Raji (cell line): ENCODE data around the gene ST7.

Source experiments
- POLR2A ChIP-seq: IDR thresholded peaks from 2 replicates; pipeline ENCODE4 v1.6.1; 2011; ENCODE audit warnings: low read depth, low read length, control low read depth; ENCODE audit not compliant: insufficient read depth

ST7 gene

GRCh38 chr7:116948934-116949333 lies 4.4 kb upstream of the ST7 start:
- no peak for TF ChIP-seq POLR2A

DNA sequence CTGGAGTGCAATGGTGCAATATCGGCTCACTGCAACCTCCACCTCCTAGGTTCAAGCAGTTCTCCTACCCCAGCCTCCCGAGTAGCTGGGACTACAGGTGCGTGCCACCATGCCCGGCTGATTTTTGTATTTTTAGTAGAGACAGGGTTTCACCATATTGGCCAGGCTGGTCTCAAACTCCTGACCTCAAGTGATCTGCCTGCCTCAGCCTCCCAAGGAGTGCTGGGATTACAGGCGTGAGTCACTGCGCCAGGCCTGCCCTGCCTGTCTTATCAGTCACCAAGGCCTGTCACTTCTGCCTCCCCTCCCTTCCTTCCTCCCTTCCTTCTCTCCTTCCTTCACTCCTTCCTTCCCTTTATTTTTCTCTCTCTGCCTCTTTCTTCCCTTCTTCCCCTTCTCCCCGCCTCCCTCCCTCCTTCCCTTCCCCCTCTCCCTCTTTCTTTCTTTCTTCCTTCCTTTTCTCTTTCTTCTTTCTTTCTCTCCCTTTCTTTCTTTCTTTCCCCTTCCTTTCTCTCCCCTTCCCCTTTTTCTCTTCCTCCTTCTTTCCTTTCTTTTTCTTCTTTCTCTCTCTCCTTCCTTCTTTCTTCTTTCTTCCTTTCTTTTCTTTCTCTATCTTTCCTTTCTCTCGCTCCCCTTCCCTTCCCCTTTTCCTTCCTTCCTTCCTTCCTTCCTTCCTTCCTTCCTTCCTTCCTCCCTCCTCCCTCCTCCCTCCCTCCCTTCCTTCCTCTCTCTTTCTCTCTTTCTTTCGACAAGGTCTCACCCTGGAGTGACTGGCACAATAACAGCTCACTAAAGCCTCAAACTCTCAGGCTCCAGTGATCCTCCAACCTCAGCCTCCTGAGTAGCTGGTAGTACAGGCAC lies 3.1 kb upstream of the ST7 start:
- TF ChIP-seq POLR2A, result no peak

DNA sequence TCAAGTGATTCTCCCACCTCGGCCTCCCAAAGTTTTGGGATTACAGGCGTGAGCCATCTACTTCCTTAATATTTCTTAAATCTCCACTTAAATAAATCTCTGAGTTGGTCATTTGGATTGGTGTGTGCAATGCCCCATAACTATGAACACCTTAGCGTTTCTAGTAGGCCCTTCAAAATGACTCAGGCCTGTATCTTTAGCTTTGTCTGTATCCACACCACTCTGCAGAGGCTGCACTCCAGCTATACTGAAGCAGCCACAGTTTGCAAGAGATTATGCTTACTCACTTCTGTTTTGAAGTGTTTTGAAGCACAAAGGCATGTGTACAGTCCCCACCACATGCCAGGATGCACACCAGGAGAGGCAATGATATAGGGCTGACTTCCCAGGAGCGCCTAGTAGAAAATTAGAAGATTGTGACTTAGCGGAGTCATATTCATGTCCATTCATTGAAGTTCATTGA lies 2.4 kb upstream of the ST7 start:
- TF ChIP-seq POLR2A, result no peak

DNA sequence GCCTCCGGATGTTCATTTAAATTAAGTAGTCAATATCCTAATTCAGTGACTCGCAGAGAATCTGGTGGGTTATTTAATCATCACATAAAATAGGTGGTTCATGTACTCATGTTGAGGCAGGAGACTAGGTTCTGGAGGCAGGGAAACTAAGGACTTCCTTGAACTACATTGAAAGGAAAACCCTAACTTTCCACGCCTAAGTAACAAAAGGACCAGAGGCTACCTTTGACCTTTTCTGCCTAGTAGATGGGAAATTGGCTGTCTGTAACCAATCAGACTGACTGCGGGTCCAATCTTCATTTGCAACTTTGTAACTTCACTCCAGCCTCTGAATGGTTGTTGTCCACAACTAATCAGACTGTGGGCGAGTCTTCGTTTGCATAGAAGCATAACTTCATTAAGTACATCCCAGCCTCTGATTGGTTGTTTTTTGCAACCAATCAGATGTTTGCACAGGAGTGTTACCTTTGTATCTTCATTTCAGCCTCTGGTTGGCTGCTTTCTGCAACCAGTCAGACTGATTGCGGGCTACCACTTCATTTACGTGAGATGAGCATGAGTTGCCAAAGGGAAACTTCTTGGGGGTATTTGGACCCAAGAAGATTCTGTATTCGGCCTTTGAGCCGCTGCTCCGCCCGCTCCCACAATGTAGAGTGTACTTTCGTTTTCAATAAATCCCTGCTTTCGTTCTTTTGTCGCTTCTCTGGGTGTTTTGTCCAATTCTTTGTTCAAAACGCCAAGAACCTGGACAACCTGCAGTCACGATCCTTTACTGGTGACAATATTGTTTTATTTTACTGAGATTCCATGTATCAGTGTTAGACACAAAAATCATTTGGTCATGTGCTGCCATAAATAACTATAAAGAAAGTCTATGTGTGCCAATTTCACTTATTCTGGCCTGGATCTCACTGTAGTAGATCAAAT lies 1.7 kb upstream of the ST7 start:
- no peak for TF ChIP-seq POLR2A

GRCh38 chr7:116952635-116953371 lies 498 bp upstream of the ST7 start:
- TF ChIP-seq POLR2A, result no peak

- no peak for TF ChIP-seq POLR2A
These were observed 871 bp downstream of the ST7 start for GRCh38 chr7:116953906-116954838.

- TF ChIP-seq POLR2A, result no peak
These were observed 2.0 kb downstream of the ST7 start for GRCh38 chr7:116955340-116955739.

DNA sequence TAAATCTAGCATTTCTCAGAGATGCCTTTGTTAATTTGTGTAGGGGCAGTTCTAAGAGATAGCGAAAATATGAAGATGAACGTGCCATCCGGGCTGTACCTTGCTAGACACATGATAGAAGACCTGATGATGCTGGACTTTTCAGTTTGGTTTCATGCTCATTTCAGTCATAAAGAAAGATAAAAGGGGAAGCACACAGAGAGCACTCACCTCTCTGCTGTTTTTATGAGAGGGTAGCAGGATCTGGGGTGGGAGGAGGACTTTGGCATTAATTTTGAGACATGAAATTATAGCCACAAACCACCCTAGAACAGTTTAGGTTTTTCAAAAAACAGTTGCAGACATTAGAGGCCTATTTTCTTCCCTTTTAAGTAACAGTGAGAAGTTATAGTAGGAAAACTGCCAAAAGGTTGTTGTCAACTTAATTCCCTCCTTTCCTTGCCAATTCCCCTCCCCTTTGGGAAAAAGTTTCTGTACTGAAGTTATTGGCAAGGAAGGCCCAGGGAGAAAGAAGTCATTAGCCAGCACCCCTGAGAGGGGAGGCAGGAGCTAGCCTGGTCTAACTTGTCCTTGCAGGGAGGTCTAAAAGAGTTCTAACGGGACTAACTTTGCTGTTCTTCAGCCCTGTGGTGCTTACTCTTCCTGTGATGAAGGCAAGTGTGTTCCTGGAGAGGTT lies 2.6 kb downstream of the ST7 start:
- TF ChIP-seq POLR2A, result no peak

- TF ChIP-seq POLR2A, result no peak
These were observed 3.1 kb downstream of the ST7 start for GRCh38 chr7:116956477-116956804.

- TF ChIP-seq POLR2A, result no peak
These were observed 4.6 kb downstream of the ST7 start for GRCh38 chr7:116957874-116958273.

DNA sequence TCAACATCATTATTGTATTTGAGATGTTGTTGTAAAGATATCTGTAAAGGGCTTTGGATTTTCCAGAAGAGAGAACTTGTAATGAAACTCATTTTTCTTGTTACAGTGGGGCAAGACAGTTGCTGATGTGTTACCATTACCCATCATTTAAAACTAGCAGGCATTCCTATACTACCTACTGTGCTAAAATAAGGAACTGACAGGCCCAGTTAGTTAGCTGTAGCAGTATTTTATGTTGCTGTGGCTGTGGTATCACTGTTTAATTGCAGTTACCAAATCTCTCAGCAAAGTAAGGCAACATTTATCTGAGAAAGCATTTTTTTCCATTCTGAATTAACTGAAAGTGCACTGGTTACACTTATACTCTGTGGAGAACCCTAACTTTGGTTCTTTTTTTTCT lies 9.9 kb downstream of the ST7 start:
- no peak for TF ChIP-seq POLR2A

- no peak for TF ChIP-seq POLR2A
These were observed 13.3 kb downstream of the ST7 start for GRCh38 chr7:116966601-116967000.

DNA sequence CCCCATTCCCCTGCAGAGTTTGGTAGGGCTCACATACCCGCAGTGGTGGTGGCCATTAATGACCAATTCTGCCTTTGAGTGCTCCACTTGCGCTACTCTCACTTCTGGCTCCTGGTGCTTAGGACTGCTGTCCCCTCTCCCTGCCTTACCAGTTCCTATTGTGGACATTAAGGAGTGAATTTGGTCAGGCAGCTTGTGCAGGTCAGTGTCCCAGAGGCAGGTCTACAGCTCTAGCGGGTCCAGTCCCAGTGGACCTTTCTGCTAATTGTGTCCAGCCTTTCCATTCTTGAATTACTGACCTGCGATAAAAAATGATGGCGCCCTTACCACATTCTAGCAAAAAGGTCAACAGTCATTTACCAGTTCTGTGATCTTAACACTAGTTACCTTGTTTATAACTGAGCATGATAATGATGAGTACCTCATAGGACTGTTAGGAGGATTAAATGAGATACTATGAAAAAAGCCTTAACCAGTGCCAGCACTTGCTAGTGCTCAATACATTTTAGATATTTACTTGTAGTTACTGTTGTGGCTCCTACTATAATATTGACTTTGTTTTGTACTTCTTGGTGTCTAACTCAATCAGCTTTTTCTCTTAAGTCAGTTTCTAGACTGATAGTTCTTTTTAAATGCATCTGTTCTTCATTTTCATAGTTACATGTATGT lies 14.1 kb downstream of the ST7 start:
- TF ChIP-seq POLR2A, result no peak

DNA sequence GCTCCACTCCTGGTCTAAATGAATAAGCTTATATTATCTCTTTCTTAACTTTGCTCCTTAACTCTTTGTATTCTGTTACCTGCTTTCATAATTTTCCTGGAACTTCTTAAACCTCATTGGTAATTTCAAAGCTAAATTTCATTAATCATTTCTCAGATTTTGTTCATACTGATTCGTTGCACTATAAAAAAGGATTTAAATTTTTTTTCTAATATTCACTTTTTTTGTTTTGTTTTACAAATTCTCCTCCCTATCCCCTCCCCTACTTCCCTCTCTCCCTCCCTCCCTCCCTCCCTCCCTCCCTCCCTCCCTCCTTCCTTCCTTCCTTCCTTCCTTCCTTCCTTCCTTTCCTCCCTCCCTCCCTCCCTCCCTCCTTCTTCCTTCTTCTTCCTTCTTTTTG lies 14.7 kb downstream of the ST7 start:
- TF ChIP-seq POLR2A, result no peak

DNA sequence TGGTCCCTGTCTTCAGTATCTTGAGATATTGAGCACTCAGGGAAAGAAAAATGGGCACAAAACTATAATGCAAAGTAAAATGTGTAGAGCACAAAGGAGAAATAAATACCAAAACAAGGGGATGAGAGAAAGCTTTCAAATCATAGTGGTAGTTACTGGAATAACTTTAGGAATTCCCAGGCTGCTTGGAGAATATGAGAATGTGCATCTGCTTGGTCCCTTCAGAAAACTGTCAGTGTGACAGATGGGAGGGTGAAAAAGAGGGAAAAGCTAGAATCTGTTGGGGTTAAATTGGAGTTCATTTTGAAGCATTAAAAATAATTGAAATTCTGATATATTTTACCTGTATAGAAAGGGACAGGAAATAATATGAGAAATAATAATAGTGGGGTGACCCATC lies 15.3 kb downstream of the ST7 start:
- no peak for TF ChIP-seq POLR2A
